ENCODE results near the gene ARHGEF28. TPM values are rescaled to one million over a fixed set of nuclear protein-coding genes. Genes with fewer than 3 reads are reported as not detected.

The ARHGEF28 gene
- total and polyA plus RNA-seq, 2 of the 13 experiments (the other 11 are each of a cell fraction or from before 2014, with no cell fraction given): 17.4 to 34.1 TPM

- TF ChIP-seq MAFK (conservative IDR thresholded peaks at IDR 0.05 in 1 of 2, IDR thresholded peaks at IDR 0.05 in 1 of 2; ENCODE audit: low read length in 2 of 2): peak; percentile 94 to 96
- TF ChIP-seq ZFX (CRISPR knock-in tag; IDR thresholded peaks at IDR 0.05; ENCODE audit: low read depth): no peak
- no peak for TF ChIP-seq ZBTB4 (CRISPR knock-in tag; IDR thresholded peaks at IDR 0.05; ENCODE audit: borderline replicate concordance)
- peak; percentile 50; the same call in 1 of the 2 replicates for TF ChIP-seq SOX5 (CRISPR knock-in tag; IDR thresholded peaks at IDR 0.05; ENCODE audit: borderline replicate concordance)
- no peak for TF ChIP-seq ZSCAN21 (CRISPR knock-in tag; IDR thresholded peaks at IDR 0.05; ENCODE audit: borderline replicate concordance)
- no peak for TF ChIP-seq FOXP1 (IDR thresholded peaks at IDR 0.05)
- TF ChIP-seq FOXP1 (CRISPR knock-in tag; IDR thresholded peaks at IDR 0.05): 0 out of 2 replicates have a peak, but pooled peaks have one; percentile 13
- TF ChIP-seq USF2 (IDR thresholded peaks at IDR 0.05; ENCODE audit: low read depth, low read length): no peak
- no peak for TF ChIP-seq USF2 (CRISPR knock-in tag; IDR thresholded peaks at IDR 0.05; ENCODE audit: borderline replicate concordance)
- no peak for TF ChIP-seq ZNF550 (CRISPR knock-in tag; IDR thresholded peaks at IDR 0.05; ENCODE audit: borderline replicate concordance)
- TF ChIP-seq HNF4A (CRISPR knock-in tag; IDR thresholded peaks at IDR 0.05): no peak
- TF ChIP-seq HHEX (CRISPR knock-in tag; IDR thresholded peaks at IDR 0.05): no peak
- no peak for TF ChIP-seq ZNF605 (CRISPR knock-in tag; IDR thresholded peaks at IDR 0.05)
- no peak for TF ChIP-seq ZNF792 (CRISPR knock-in tag; IDR thresholded peaks at IDR 0.05)
- no peak for TF ChIP-seq NFAT5 (CRISPR knock-in tag; IDR thresholded peaks at IDR 0.05)
- no peak for TF ChIP-seq ZNF260 (CRISPR knock-in tag; IDR thresholded peaks at IDR 0.05; ENCODE audit: borderline replicate concordance, low read depth)
- TF ChIP-seq FOSL2 (CRISPR knock-in tag; IDR thresholded peaks at IDR 0.05): no peak
- peak; percentile 31; the same call in 1 of the 2 replicates for TF ChIP-seq ZGPAT (CRISPR knock-in tag; IDR thresholded peaks at IDR 0.05)
- TF ChIP-seq ZBTB1 (CRISPR knock-in tag; IDR thresholded peaks at IDR 0.05; ENCODE audit: borderline replicate concordance): no peak
- TF ChIP-seq NKX3-1 (CRISPR knock-in tag; IDR thresholded peaks at IDR 0.05): no peak
Observed at GRCh38 chr5:73673161-73673591, 47.2 kb downstream of the ARHGEF28 start (continued).
